Muscle layer of colon (tissue), 2 donors: ENCODE data around the gene CCDC141.
"Not testable (repeated sequence)": the region's sequence is repeated elsewhere in the genome, so short reads cannot be mapped to it uniquely, and the experiment has no call there.

ENCODE experiments used
- H3K27ac ChIP-seq: one replicate; pipeline ENCODE4 v1.7.0; 2013; ENCODE audit warnings: low read depth, mild to moderate bottlenecking, low read length, moderate library complexity
- H3K27me3 ChIP-seq, 2 donors: one replicate each; pipeline ENCODE4 v1.7.0; 2013; ENCODE audit warnings: low read length in 2 of 2, mild to moderate bottlenecking in 2 of 2; ENCODE audit not compliant: insufficient read depth in 2 of 2, control insufficient read depth in 1 of 2
- H3K36me3 ChIP-seq: one replicate; pipeline ENCODE4 v1.7.0; 2013; ENCODE audit warnings: mild to moderate bottlenecking, low read length; ENCODE audit not compliant: insufficient read depth
- H3K4me1 ChIP-seq: one replicate; pipeline ENCODE4 v1.7.0; 2013; ENCODE audit warnings: mild to moderate bottlenecking, low read length; ENCODE audit not compliant: insufficient read depth
- H3K4me3 ChIP-seq, 2 donors: one replicate each; pipeline ENCODE4 v1.7.0; 2013; ENCODE audit warnings: low read length in 2 of 2, low read depth in 1 of 2, mild to moderate bottlenecking in 1 of 2, moderate library complexity in 1 of 2
- H3K9ac ChIP-seq: one replicate; pipeline ENCODE4 v1.7.0; 2013; ENCODE audit warnings: low read length
- H3K9me3 ChIP-seq: one replicate; pipeline ENCODE4 v1.7.0; 2013; ENCODE audit warnings: mild to moderate bottlenecking, low read length
- donor health status: abdominal sarcoma.
- donor health status: Adenocarcinoma of cecum.

CCDC141 gene

GRCh38 chr2:179069685-179070084 is 19.7 kb upstream of the CCDC141 start:
- no peak overlapping the region for H3K9ac ChIP-seq
- H3K36me3 ChIP-seq = no peaks in the 10 kb centered on the region
- no peak overlapping the region for H3K4me3 ChIP-seq
- no peak overlapping the region for H3K27ac ChIP-seq
- H3K4me1 ChIP-seq = no peaks in the 10 kb centered on the region
- no peaks in the 10 kb centered on the region for H3K9me3 ChIP-seq
- H3K27me3 ChIP-seq = no peaks in the 10 kb centered on the region

- Histone ChIP-seq H3K4me1 (no peaks in the 10 kb centered on the region), H3K27ac (no peak overlapping the region), H3K9me3 (no peaks in the 10 kb centered on the region), H3K4me3 (no peak overlapping the region), H3K36me3 (no peaks in the 10 kb centered on the region), H3K27me3 (no peaks in the 10 kb centered on the region), H3K9ac (no peak overlapping the region)
These were observed 19.2 kb upstream of the CCDC141 start for GRCh38 chr2:179068991-179069643.

GRCh38 chr2:179059026-179059700 is 9.2 kb upstream of the CCDC141 start:
- Histone ChIP-seq H3K4me3 (no peak overlapping the region), H3K27ac (no peak overlapping the region), H3K4me1 (no peaks in the 10 kb centered on the region), H3K36me3 (no peaks in the 10 kb centered on the region), H3K9ac (no peak overlapping the region), H3K27me3 (no peaks in the 10 kb centered on the region), H3K9me3 (no peaks in the 10 kb centered on the region)

- Histone ChIP-seq H3K27ac (no peak overlapping the region), H3K9ac (no peak overlapping the region), H3K27me3 (no peaks in the 10 kb centered on the region), H3K4me3 (no peak overlapping the region), H3K36me3 (no peaks in the 10 kb centered on the region), H3K9me3 (no peaks in the 10 kb centered on the region), H3K4me1 (no peaks in the 10 kb centered on the region)
These were observed 7.8 kb upstream of the CCDC141 start for GRCh38 chr2:179057737-179058136.

- not testable (repeated sequence) for H3K27me3 ChIP-seq, H3K9ac ChIP-seq, H3K9me3 ChIP-seq, H3K4me3 ChIP-seq, H3K36me3 ChIP-seq, H3K27ac ChIP-seq
- H3K4me1 ChIP-seq = peaks cover 16% of the 10 kb centered on the region
These were observed 3.6 kb upstream of the CCDC141 start for GRCh38 chr2:179053568-179053967.

GRCh38 chr2:179051250-179051649 is 1.3 kb upstream of the CCDC141 start:
- H3K9ac ChIP-seq = no peak overlapping the region
- no peak overlapping the region for H3K4me3 ChIP-seq
- H3K27me3 ChIP-seq = no peaks in the 10 kb centered on the region
- no peaks in the 10 kb centered on the region for H3K36me3 ChIP-seq
- H3K4me1 ChIP-seq = peaks cover 16% of the 10 kb centered on the region
- no peak overlapping the region for H3K27ac ChIP-seq
- no peaks in the 10 kb centered on the region for H3K9me3 ChIP-seq

GRCh38 chr2:179050755-179051154 is 818 bp upstream of the CCDC141 start:
- no peak overlapping the region for H3K9ac ChIP-seq
- H3K36me3 ChIP-seq = no peaks in the 10 kb centered on the region
- peaks cover 16% of the 10 kb centered on the region for H3K4me1 ChIP-seq
- no peaks in the 10 kb centered on the region for H3K9me3 ChIP-seq
- H3K27me3 ChIP-seq = no peaks in the 10 kb centered on the region
- no peak overlapping the region for H3K27ac ChIP-seq
- no peak overlapping the region for H3K4me3 ChIP-seq

GRCh38 chr2:179049203-179049545 is 763 bp downstream of the CCDC141 start:
- Histone ChIP-seq H3K27me3 (no peaks in the 10 kb centered on the region), H3K4me1 (peaks cover 16% of the 10 kb centered on the region), H3K36me3 (no peaks in the 10 kb centered on the region), H3K27ac (no peak overlapping the region), H3K9ac (no peak overlapping the region), H3K4me3 (no peak overlapping the region), H3K9me3 (no peaks in the 10 kb centered on the region)

- no peaks in the 10 kb centered on the region for H3K36me3 ChIP-seq
- H3K27ac ChIP-seq = no peak overlapping the region
These were observed 1.8 kb downstream of the CCDC141 start for GRCh38 chr2:179048099-179048498.

GRCh38 chr2:179045602-179046001 is 4.3 kb downstream of the CCDC141 start:
- peaks cover 11% of the 10 kb centered on the region for H3K4me1 ChIP-seq
- H3K9ac ChIP-seq, H3K27me3 ChIP-seq, H3K4me3 ChIP-seq, H3K9me3 ChIP-seq, H3K27ac ChIP-seq, H3K36me3 ChIP-seq: not testable (repeated sequence)

More at GRCh38 chr2:179048099-179048498, 1.8 kb downstream of the CCDC141 start:
- no peaks in the 10 kb centered on the region for H3K27me3 ChIP-seq
- H3K9me3 ChIP-seq = no peaks in the 10 kb centered on the region
- H3K4me3 ChIP-seq = no peak overlapping the region
- H3K4me1 ChIP-seq = peaks cover 16% of the 10 kb centered on the region
- no peak overlapping the region for H3K9ac ChIP-seq

- Histone ChIP-seq H3K4me1 (peaks cover under 1% of the 10 kb centered on the region), H3K36me3 (no peaks in the 10 kb centered on the region), H3K9me3 (no peaks in the 10 kb centered on the region), H3K4me3 (no peak overlapping the region), H3K27ac (no peak overlapping the region), H3K9ac (no peak overlapping the region), H3K27me3 (no peaks in the 10 kb centered on the region)
These were observed 5.4 kb downstream of the CCDC141 start for GRCh38 chr2:179044500-179044899.

- H3K9ac ChIP-seq = no peak overlapping the region
- H3K27ac ChIP-seq = no peak overlapping the region
- no peaks in the 10 kb centered on the region for H3K27me3 ChIP-seq
- H3K4me1 ChIP-seq = no peaks in the 10 kb centered on the region
- H3K36me3 ChIP-seq = no peaks in the 10 kb centered on the region
- no peaks in the 10 kb centered on the region for H3K9me3 ChIP-seq
- no peak overlapping the region for H3K4me3 ChIP-seq
These were observed 12.1 kb downstream of the CCDC141 start for GRCh38 chr2:179037807-179038206.
